ENCODE measurements around the gene ITGA1.

Gene ITGA1

DNA sequence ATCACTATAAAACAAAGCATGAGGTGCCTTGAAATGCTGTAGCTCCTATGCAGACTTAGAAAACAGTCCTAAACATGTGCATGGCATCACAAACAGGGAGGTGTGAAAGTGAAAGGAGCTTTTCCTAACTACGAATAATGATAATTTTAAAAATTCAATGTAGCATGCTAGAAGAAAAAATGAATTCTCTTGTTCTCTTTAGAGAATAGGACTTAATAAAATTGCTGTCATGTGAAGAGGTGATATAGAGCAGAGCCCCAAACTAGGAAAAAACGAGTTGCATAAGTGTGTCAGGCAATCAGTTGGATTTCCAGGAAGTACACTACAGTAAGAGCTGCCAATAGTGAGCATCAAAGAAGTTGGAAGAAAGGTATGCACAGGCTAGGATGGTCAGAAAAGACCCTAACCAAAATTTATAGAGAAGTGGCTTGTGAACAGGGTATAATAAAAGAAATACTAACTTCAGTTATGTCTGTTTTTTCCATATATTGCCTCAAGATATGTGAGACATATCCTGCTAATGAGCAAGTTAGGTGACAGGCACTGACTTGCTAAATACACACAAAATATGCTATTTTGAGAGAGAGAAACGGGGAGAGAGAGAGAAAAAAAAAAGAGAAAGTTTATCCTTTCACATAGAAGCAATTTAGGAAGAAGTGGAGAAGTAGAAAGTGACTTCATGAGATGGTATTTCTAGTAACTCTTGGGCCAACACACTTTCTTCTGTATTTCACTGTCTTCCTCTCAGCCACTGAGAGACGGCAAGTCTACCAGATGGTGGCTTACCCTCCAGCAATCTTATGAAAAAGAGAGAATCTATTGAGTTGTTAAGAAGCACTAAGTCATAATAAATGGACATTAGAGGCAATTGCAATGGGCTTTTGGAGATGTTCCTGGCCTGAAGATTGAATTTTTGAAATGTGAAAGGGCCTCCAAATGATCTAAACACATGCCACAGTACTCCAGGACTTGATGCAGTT lies 219.5 kb downstream of the ITGA1 start:
- DNase-seq: no peak

- DNase-seq: no peak
Observed at GRCh38 chr5:53008751-53009150, 221.0 kb downstream of the ITGA1 start.

Data from eye (tissue), 1 donor.